HFFc6 (cell line): ENCODE results near the gene IP6K1. TPM values are rescaled to one million over a fixed set of nuclear protein-coding genes. Genes with fewer than 3 reads are reported as not detected.
A peak's percentile ranks its signal among the peaks of the same experiment; 100 is the strongest.

ENCODE experiments used
- DNase-seq: peaks from one replicate; pipeline ENCODE4 v3.0.0-alpha.2; 2018
- H3K27ac Mint-ChIP-seq: 2 replicates; pipeline ENCODE4 v1.8.0; 2020; ENCODE audit warnings: mild to moderate bottlenecking, mixed read lengths
- H3K27me3 Mint-ChIP-seq: 2 replicates; pipeline ENCODE4 v1.8.0; 2021; ENCODE audit warnings: mild to moderate bottlenecking, moderate library complexity, mixed read lengths; ENCODE audit not compliant: insufficient read depth
- H3K36me3 Mint-ChIP-seq: 2 replicates; pipeline ENCODE4 v1.8.0; 2021; ENCODE audit warnings: low read depth, mixed read lengths
- H3K4me1 Mint-ChIP-seq: 2 replicates; pipeline ENCODE4 v1.8.0; 2020; ENCODE audit warnings: low read depth, mixed read lengths
- H3K4me3 Mint-ChIP-seq: 2 replicates; pipeline ENCODE4 v1.8.0; 2020; ENCODE audit warnings: mild to moderate bottlenecking, moderate library complexity, mixed read lengths
- H3K9me3 Mint-ChIP-seq: 2 replicates; pipeline ENCODE4 v1.8.0; 2020; ENCODE audit warnings: mild to moderate bottlenecking, mixed read lengths
- total RNA-seq, 6 experiments: library from RNA; stranded (reverse); fragmentation: NEBNext Ultra II Directional; extraction: Animal tissue kit (Norgen Biotek cat#: 25700); gene quantifications; 2 replicates in 1 of 6; 3 replicates in 5 of 6; pipeline ENCODE4 v1.2.3, GENCODE V29; 2021
- TF ChIP-seq, protein P1 (sequence below): fragments of 200-600 bp; sonication (generic); IDR thresholded peaks from 2 replicates; pipeline ENCODE4 v1.5.0; 2021; ENCODE audit warnings: antibody characterized with exemption, mild to moderate bottlenecking

The IP6K1 gene
- total RNA-seq, 6 experiments from 2014 or later = 29.8 to 43.7 (median 38.4) TPM

DNA sequence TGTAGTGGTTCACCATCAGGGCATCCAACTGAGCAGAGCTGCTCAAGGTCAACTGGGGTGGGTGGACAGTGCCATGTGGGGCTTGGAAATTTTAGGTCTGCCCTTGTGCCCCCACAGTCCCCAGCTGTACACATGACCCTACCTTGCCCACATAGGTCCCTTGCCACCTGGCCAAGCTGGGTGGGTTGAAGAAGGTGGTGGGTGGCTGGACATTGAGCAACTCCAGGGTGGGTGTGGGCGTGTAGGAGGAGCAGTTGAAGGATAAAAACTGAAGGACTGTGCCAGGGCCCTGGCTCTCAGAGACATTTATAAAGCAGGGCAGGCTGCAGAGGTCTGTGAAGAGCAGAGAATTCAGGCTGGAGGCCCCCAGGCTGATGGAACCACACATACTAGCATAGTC lies 12.8 kb upstream of the IP6K1 start:
- Mint-ChIP-seq H3K4me1 (peaks cover 23% of the 10 kb centered on the region), H3K27ac (peak overlapping the region; percentile 87), H3K27me3 (peaks cover 5% of the 10 kb centered on the region), H3K9me3 (no peaks in the 10 kb centered on the region), H3K4me3 (no peak overlapping the region), H3K36me3 (no peaks in the 10 kb centered on the region)
- TF ChIP-seq, protein P1, sequence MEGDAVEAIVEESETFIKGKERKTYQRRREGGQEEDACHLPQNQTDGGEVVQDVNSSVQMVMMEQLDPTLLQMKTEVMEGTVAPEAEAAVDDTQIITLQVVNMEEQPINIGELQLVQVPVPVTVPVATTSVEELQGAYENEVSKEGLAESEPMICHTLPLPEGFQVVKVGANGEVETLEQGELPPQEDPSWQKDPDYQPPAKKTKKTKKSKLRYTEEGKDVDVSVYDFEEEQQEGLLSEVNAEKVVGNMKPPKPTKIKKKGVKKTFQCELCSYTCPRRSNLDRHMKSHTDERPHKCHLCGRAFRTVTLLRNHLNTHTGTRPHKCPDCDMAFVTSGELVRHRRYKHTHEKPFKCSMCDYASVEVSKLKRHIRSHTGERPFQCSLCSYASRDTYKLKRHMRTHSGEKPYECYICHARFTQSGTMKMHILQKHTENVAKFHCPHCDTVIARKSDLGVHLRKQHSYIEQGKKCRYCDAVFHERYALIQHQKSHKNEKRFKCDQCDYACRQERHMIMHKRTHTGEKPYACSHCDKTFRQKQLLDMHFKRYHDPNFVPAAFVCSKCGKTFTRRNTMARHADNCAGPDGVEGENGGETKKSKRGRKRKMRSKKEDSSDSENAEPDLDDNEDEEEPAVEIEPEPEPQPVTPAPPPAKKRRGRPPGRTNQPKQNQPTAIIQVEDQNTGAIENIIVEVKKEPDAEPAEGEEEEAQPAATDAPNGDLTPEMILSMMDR = no peak
- no peak for DNase-seq

DNA sequence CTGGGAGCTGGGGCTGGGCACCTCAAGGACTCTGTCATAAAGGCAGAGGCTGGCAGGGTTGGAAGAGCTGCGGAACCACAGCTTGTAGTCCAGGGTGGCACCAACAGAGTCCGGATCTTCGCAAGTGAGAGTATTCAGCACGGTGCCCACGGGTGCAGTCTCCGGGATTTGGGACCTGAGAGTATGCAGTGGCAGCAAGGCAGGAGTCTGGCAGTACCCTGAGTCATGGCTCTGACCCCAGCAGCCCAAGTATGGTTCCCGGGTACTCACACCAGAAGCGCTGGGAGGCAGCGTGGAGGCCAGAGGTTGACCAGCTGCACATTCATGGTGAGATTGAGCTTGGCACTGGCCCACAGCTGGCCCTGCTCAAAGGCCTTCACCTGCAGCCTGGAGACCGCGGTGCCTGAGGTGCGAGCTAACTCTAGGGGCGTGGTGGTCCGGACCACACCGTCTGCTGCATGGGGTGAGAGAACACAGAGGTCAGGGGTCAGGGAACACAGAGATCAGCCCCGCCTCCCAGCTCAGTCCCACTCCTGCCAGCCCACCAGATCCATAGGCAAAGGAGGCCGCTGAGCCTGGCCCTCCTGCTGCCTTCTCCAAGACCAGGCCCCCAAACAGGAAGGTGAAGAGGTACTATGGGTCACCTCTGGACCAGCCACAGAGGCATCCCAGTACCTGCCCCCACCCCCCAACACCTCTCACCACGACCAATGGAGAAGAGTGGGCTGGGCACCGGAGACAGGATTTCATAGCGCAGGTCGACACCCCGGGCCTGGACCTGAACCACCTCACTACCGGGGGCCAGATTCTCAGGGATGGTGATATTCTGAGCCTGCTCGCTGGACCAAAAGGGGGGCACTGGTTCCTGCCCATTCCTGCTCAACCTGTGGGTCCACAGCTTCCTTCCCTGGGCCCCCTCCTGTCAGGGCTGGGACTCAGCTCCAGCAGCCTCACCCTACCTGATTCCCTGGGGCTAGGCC lies 8.9 kb upstream of the IP6K1 start:
- H3K27ac Mint-ChIP-seq = no peak overlapping the region
- TF ChIP-seq, protein P1 = no peak
- DNase-seq = no peak

DNA sequence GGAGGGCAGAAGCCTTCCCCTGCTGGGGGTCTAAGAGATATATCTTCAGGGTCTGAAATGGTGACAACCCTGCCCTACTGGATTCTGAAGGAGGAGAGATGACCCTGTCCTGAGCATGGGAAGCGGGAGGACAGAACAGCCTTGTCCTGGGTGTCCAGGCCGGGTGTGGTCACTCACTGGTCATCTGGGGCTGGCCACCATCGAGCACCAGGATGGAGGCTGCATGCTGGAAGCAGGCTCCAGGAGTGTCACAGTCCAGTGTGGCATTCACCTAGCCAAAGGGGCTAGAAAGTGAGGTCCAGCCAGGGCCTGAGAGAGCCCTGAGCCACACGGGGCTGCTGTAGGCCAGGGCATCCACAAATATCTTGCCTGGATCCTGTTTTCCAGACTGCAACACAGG lies 8.1 kb upstream of the IP6K1 start:
- Mint-ChIP-seq H3K27ac (no peak overlapping the region), H3K36me3 (no peaks in the 10 kb centered on the region), H3K4me1 (peaks cover 22% of the 10 kb centered on the region), H3K27me3 (peaks cover 5% of the 10 kb centered on the region), H3K4me3 (no peak overlapping the region), H3K9me3 (no peaks in the 10 kb centered on the region)
- DNase-seq = no peak
- TF ChIP-seq, protein P1 = no peak

More for the DNA sequence above, 8.9 kb upstream of the IP6K1 start:
- Mint-ChIP-seq H3K4me1 (peaks cover 29% of the 10 kb centered on the region), H3K27me3 (peaks cover 5% of the 10 kb centered on the region), H3K4me3 (no peak overlapping the region), H3K9me3 (no peaks in the 10 kb centered on the region), H3K36me3 (no peaks in the 10 kb centered on the region)

DNA sequence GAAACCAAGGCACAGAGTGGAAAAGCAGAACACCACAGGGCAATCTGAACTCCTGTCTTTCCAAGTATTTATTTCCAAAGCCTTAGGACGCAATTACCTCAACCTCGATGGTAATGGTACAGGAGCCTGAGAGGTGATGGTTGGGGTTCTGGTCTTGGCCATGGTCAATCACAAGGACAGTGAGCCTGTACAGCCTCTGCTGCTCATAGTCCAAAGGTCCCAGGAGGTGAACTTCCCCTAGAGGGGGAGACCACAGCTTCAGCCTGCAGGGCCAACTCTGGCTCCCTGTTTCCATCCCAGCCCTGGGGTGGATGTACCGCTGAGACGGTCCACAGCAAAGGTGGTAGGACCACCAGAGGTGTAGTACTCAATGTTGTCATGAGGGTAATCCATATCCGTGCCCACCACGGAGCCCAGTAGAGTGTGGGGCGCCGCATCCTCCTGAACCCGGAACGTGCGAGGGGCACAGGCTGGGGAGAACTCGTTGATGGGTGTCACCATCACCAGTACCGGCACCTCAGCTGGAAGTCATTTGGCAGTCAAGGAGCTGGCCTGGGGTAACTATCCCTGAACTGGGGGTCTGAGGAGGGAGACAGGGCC lies 7.2 kb upstream of the IP6K1 start:
- peaks cover 16% of the 10 kb centered on the region for H3K4me1 Mint-ChIP-seq
- no peaks in the 10 kb centered on the region for H3K9me3 Mint-ChIP-seq
- peaks cover 5% of the 10 kb centered on the region for H3K27me3 Mint-ChIP-seq
- H3K36me3 Mint-ChIP-seq = no peaks in the 10 kb centered on the region
- no peak for DNase-seq
- H3K4me3 Mint-ChIP-seq = no peak overlapping the region
- H3K27ac Mint-ChIP-seq = no peak overlapping the region
- TF ChIP-seq, protein P1 = no peak

DNA sequence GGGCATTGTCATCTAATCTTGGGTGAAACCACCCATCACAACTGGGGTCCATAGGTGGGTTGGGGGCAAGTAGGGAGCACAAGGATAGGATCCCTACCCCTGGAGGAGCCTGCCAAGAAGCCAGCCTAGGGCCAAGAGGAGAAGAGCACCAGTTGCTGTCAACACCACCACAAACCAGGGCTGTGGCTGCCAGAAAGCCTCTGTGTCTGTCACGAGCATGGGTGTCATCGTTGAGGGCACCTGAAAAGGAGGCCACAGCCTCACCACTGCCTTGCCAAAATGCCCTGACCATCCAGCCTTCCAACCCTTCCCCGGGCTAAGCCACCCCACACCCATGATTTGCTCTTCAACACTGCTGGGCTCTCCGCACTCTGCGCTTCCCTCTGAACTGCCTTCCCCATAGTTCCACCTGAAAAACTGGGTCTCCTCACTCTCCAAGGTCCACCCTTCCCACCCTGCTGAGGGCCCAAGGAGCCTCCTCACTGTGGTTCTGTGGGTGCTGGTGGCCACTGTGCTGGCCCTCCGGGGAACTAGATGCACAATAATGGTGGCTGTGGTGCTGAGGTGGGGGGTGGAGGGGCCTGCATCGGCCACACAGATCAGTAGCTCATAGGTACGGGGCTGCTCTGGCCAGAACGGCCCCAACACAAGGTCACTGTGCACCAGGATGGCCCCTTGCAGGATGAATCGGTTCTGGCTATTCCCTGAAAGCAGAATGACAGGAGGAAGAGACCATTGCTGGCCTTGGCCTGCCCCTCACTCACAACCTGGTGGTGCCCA lies 6.2 kb upstream of the IP6K1 start:
- Mint-ChIP-seq H3K9me3 (no peaks in the 10 kb centered on the region), H3K36me3 (no peaks in the 10 kb centered on the region), H3K4me3 (no peak overlapping the region), H3K4me1 (peaks cover 16% of the 10 kb centered on the region), H3K27me3 (peaks cover 5% of the 10 kb centered on the region), H3K27ac (no peak overlapping the region)
- TF ChIP-seq, protein P1 = no peak
- DNase-seq = no peak
